B cell (primary cell): ENCODE data around the gene NOTUM. TPM values are rescaled to one million over a fixed set of nuclear protein-coding genes. Genes with fewer than 3 reads are reported as not detected.

Source experiments
- ATAC-seq: fragments of 200-7000 bp; cut with Tn5 transposase; one replicate; pipeline ENCODE4 v1.10.0; 2021; ENCODE audit warnings: low read depth, mild to moderate bottlenecking, moderate number of reproducible peaks, moderate library complexity
- CTCF ChIA-PET: fragments of 350-600 bp; sonication (Branson Sonifier 250); formaldehyde crosslinking; loops from one replicate; lab custom pipeline; 2021; ENCODE audit warnings: antibody characterized with exemption, inconsistent platforms; lab: Charles Lee
- POLR2A ChIA-PET: fragments of 350-600 bp; sonication (Branson Sonifier 250); formaldehyde crosslinking; loops from one replicate; lab custom pipeline; 2021; ENCODE audit warnings: antibody characterized with exemption; lab: Charles Lee
- DNase-seq: peaks from one replicate; pipeline ENCODE4 v3.0.0; 2013
- H2AFZ ChIP-seq: 2 replicates; pipeline ENCODE4 v1.6.1; 2012; ENCODE audit warnings: mild to moderate bottlenecking, low read depth, low read length; ENCODE audit not compliant: insufficient read depth, poor library complexity, severe bottlenecking
- H3K27ac ChIP-seq, 2 donors: 1 replicate in 1 of 2; 2 replicates in 1 of 2; pipeline ENCODE4 v1.5.1; 2012 to 2013; ENCODE audit warnings: low read length in 2 of 2, mild to moderate bottlenecking in 2 of 2, moderate library complexity in 1 of 2
- H3K27me3 ChIP-seq, 4 experiments: fragments of 200-600 bp in 1 of 4; sonication (generic) in 1 of 4; replicated peaks in 1 of 4; 1 replicate in 2 of 4; 2 replicates in 2 of 4; pipeline versions ENCODE4 v1.6.1 to v1.7.0; 2013 to 2016; ENCODE audit warnings: low read length in 3 of 4, mild to moderate bottlenecking in 2 of 4, mixed read lengths in 1 of 4, moderate library complexity in 1 of 4; ENCODE audit not compliant: insufficient read depth in 4 of 4, control insufficient read depth in 3 of 4; ENCODE audit errors: control extremely low read depth in 1 of 4
- H3K36me3 ChIP-seq, 2 experiments: replicated peaks in 1 of 2; 1 replicate in 1 of 2; 2 replicates in 1 of 2; pipeline versions ENCODE4 v1.6.1 to v1.7.1; 2013; ENCODE audit warnings: low read length in 1 of 2; ENCODE audit not compliant: insufficient read depth in 2 of 2, control insufficient read depth in 1 of 2; ENCODE audit errors: control extremely low read depth in 1 of 2, extremely low read depth in 1 of 2
- H3K4me1 ChIP-seq, 2 donors: fragments of 200-600 bp in 1 of 2; sonication (generic) in 1 of 2; 1 replicate in 1 of 2; 2 replicates in 1 of 2; pipeline versions ENCODE4 v1.5.1 to v1.6.1; 2013 to 2017; ENCODE audit warnings: low read length in 2 of 2; ENCODE audit not compliant: control insufficient read depth in 2 of 2, insufficient read depth in 2 of 2
- H3K4me2 ChIP-seq: replicated peaks from 2 replicates; pipeline ENCODE3; 2012; ENCODE audit warnings: mild to moderate bottlenecking, low read depth, low read length; ENCODE audit not compliant: poor library complexity, severe bottlenecking
- H3K4me3 ChIP-seq, 5 experiments: fragments of 200-600 bp in 1 of 5; sonication (generic) in 1 of 5; 1 replicate in 3 of 5; 2 replicates in 2 of 5; pipeline versions ENCODE4 v1.5.1 to v1.7.0; 2011 to 2016; ENCODE audit warnings: low read length in 4 of 5, mild to moderate bottlenecking in 4 of 5, low read depth in 2 of 5, control low read depth in 1 of 5, moderate library complexity in 1 of 5; ENCODE audit not compliant: insufficient read depth in 1 of 5; ENCODE audit errors: control extremely low read depth in 1 of 5, extremely low read depth in 1 of 5
- H3K79me2 ChIP-seq: fragments of 200-600 bp; sonication (generic); one replicate; pipeline ENCODE4 v1.6.0; 2016; ENCODE audit warnings: low read length; ENCODE audit not compliant: control insufficient read depth, insufficient read depth
- H3K9ac ChIP-seq: fragments of 200-600 bp; sonication (generic); 2 replicates; pipeline ENCODE4 v1.6.1; 2017; ENCODE audit warnings: mild to moderate bottlenecking, low read length, moderate library complexity
- H3K9me3 ChIP-seq, 3 donors: one replicate each; pipeline versions ENCODE4 v1.6.1 to v1.7.1; 2013; ENCODE audit warnings: low read length in 2 of 3; ENCODE audit not compliant: control insufficient read depth in 2 of 3, insufficient read depth in 1 of 3; ENCODE audit errors: control extremely low read depth in 1 of 3
- H4K20me1 ChIP-seq: 2 replicates; pipeline ENCODE4 v1.6.0; 2012; ENCODE audit warnings: mild to moderate bottlenecking, low read length; ENCODE audit not compliant: insufficient read depth, control insufficient read depth, poor library complexity, severe bottlenecking
- H3K27ac Mint-ChIP-seq: one replicate; pipeline ENCODE4 v1.8.0; 2021; ENCODE audit warnings: mixed read lengths
- H3K27me3 Mint-ChIP-seq: one replicate; pipeline ENCODE4 v1.8.0; 2021; ENCODE audit warnings: mixed read lengths
- H3K4me1 Mint-ChIP-seq: one replicate; pipeline ENCODE4 v1.8.0; 2021; ENCODE audit warnings: mixed read lengths
- H3K4me3 Mint-ChIP-seq: one replicate; pipeline ENCODE4 v1.8.0; 2021; ENCODE audit warnings: mixed read lengths
- H3K9me3 Mint-ChIP-seq: one replicate; pipeline ENCODE4 v1.8.0; 2022; ENCODE audit warnings: mixed read lengths; ENCODE audit not compliant: insufficient read depth
- CTCF ChIP-seq: fragments of 200-600 bp; IDR thresholded peaks from one replicate; pipeline ENCODE4 v1.8.0; 2022; ENCODE audit warnings: antibody characterized with exemption, mild to moderate bottlenecking
- EZH2 ChIP-seq: IDR thresholded peaks from 2 replicates; pipeline ENCODE4 v1.6.1; 2012; ENCODE audit warnings: borderline replicate concordance, low read depth, mild to moderate bottlenecking, moderate library complexity, low read length; ENCODE audit not compliant: insufficient read depth, poor library complexity, severe bottlenecking
- WGBS: methylation state at CpG from one replicate; pipeline ENCODE4 v1.1.5; 2013; ENCODE audit warnings: missing lambda C conversion rate; ENCODE audit not compliant: insufficient coverage; 5-methylcytosine and 5-hydroxymethylcytosine counted together
- intact Hi-C: fragments of 100-400 bp; cut with micrococcal nuclease; formaldehyde crosslinking; loops from one replicate; pipeline ENCODE4 v1.10.0; 2022
- polyA plus RNA-seq: library from polyadenylated mRNA; depleted of rRNA; stranded (reverse); fragments of >200 nt; gene quantifications from 2 replicates; pipeline ENCODE4 v1.2.3, GENCODE V29; 2012
- total RNA-seq, 2 donors: library from RNA; stranded (reverse); fragments of 120-200 nt in 1 of 2; gene quantifications; 1 replicate in 1 of 2; 2 replicates in 1 of 2; pipeline versions ENCODE4 v1.2.3 to v1.2.4, GENCODE V29; 2013 to 2022

NOTUM gene
- total and polyA plus RNA-seq, 2 donors (not counting 1 experiment from before 2014, with no cell fraction given), result not detected

GRCh38 chr17:81931557-81932332 lies 29.2 kb downstream of the NOTUM start:
- Histone ChIP-seq H3K27me3 (peaks cover 0 to 23% (median 9%) of the 10 kb centered on the region in 4 experiments), H3K4me1 (peaks cover 15% of the 10 kb centered on the region in 2 donors), H4K20me1 (no peaks in the 10 kb centered on the region), H3K9ac (no peak overlapping the region), H3K27ac (no peak overlapping the region), H3K36me3 (no peaks in the 10 kb centered on the region), H3K4me3 (no peak overlapping the region), H3K9me3 (no peaks in the 10 kb centered on the region), H2AFZ (no peak overlapping the region), H3K4me2 (no peak overlapping the region), H3K79me2 (peaks cover 5% of the 10 kb centered on the region)
- CTCF ChIA-PET, result no interaction called here
- POLR2A ChIA-PET, result no interaction called here
- TF ChIP-seq CTCF, result no peak
- no peak for TF ChIP-seq EZH2
- WGBS, result 42% methylated on average over 6 of the region's 15 CpGs
- H3K27me3 Mint-ChIP-seq, result peaks cover 10% of the 10 kb centered on the region
- intact Hi-C loops, result no loop called here
- no peak overlapping the region for H3K27ac Mint-ChIP-seq
- DNase-seq (no peak), ATAC-seq (no peak)
- H3K4me1 Mint-ChIP-seq, result peaks cover 10% of the 10 kb centered on the region
- H3K9me3 Mint-ChIP-seq, result no peaks in the 10 kb centered on the region
- H3K4me3 Mint-ChIP-seq, result no peak overlapping the region

DNA sequence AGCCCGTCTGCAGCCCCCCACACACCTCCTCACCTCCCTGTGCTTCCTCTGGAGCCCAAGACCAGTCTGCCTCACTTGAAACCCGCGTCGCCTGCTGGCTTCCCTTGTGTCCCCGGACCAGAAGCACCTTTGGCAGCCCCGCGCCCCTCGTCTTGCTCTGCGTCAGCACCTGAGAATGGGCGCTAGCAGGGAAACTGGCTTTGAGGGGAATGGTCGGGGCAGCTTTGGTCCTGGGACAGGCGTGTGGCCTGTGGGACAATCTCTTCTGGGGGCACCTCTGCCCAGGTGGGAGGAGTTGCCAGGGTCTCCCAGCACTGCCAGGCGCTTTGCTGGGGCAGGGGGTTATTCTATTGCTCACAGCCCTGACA lies 29.8 kb downstream of the NOTUM start:
- peaks cover 10% of the 10 kb centered on the region for H3K79me2 ChIP-seq
- intact Hi-C loops, result no loop called here
- H3K4me3 Mint-ChIP-seq, result no peak overlapping the region
- H3K9me3 Mint-ChIP-seq, result no peaks in the 10 kb centered on the region
- no peaks in the 10 kb centered on the region for H3K36me3 ChIP-seq
- no peaks in the 10 kb centered on the region for H3K9me3 ChIP-seq
- H3K27me3 Mint-ChIP-seq, result peaks cover 10% of the 10 kb centered on the region
- H3K4me1 ChIP-seq, result peaks cover 14 to 17% of the 10 kb centered on the region in 2 donors
- H3K27ac Mint-ChIP-seq, result no peak overlapping the region
- no peak overlapping the region for H3K27ac ChIP-seq
- 83% methylated on average over 12 of the region's 13 CpGs for WGBS
- POLR2A ChIA-PET, result no interaction called here
- peaks cover 10% of the 10 kb centered on the region for H3K4me1 Mint-ChIP-seq
- ATAC-seq (no peak), DNase-seq (no peak)
- H3K4me3 ChIP-seq, result no peak overlapping the region
- H3K27me3 ChIP-seq, result peaks cover 0 to 23% (median 9%) of the 10 kb centered on the region in 4 experiments
- H3K9ac ChIP-seq, result no peak overlapping the region
- TF ChIP-seq EZH2, result no peak
- no peak for TF ChIP-seq CTCF
- CTCF ChIA-PET, result no interaction called here
- H4K20me1 ChIP-seq, result peaks cover 3% of the 10 kb centered on the region
- no peak overlapping the region for H2AFZ ChIP-seq
- H3K4me2 ChIP-seq, result no peak overlapping the region
